IPS-18c (cell line): Measurements from ENCODE around the gene SEMA3F.

ENCODE experiments used
- H3K4me3 ChIP-seq: 2 replicates; pipeline ENCODE4 v1.7.0; 2013; ENCODE audit warnings: low read depth, mild to moderate bottlenecking, low read length, moderate library complexity; ENCODE audit not compliant: insufficient read depth
- H3K9me3 ChIP-seq: one replicate; pipeline ENCODE4 v1.6.1; 2013; ENCODE audit warnings: mild to moderate bottlenecking, low read length, moderate library complexity; ENCODE audit not compliant: control insufficient read depth, insufficient read depth

SEMA3F gene

GRCh38 chr3:50126287-50127211 is 28.6 kb upstream of the SEMA3F start:
- Histone ChIP-seq H3K9me3 (no peaks in the 10 kb centered on the region), H3K4me3 (no peak overlapping the region)

- Histone ChIP-seq H3K9me3 (no peaks in the 10 kb centered on the region), H3K4me3 (no peak overlapping the region)
These were observed 27.9 kb upstream of the SEMA3F start for GRCh38 chr3:50127251-50127691.

DNA sequence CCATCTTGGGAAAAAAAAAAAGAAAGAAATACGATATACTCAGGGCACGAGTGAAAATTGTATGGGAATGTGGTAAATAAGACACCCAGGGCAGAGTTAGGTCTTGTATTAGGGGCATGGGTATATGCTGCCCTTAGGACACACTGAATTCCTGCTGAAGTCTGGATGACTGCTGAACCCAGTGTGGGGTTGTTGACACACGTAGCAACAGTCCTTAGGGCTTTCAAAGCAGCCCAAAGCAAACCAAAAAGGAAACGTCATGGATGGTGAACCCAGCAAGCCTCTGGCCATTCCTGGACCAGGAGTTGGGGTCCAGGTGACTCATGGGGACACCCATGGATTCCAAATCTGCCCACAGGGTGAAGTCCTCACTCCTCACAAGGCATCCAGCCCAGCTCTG is 27.1 kb upstream of the SEMA3F start:
- H3K9me3 ChIP-seq: no peaks in the 10 kb centered on the region
- no peak overlapping the region for H3K4me3 ChIP-seq

GRCh38 chr3:50130436-50130835 is 24.7 kb upstream of the SEMA3F start:
- Histone ChIP-seq H3K4me3 (no peak overlapping the region), H3K9me3 (no peaks in the 10 kb centered on the region)

GRCh38 chr3:50132421-50133282 is 22.5 kb upstream of the SEMA3F start:
- no peak overlapping the region for H3K4me3 ChIP-seq
- no peaks in the 10 kb centered on the region for H3K9me3 ChIP-seq

- no peaks in the 10 kb centered on the region for H3K9me3 ChIP-seq
- H3K4me3 ChIP-seq: no peak overlapping the region
These were observed 21.9 kb upstream of the SEMA3F start for GRCh38 chr3:50133283-50133615.

GRCh38 chr3:50134367-50134766 is 20.8 kb upstream of the SEMA3F start:
- Histone ChIP-seq H3K9me3 (no peaks in the 10 kb centered on the region), H3K4me3 (no peak overlapping the region)

GRCh38 chr3:50135964-50136363 is 19.2 kb upstream of the SEMA3F start:
- Histone ChIP-seq H3K9me3 (no peaks in the 10 kb centered on the region), H3K4me3 (no peak overlapping the region)

GRCh38 chr3:50136714-50137405 is 18.3 kb upstream of the SEMA3F start:
- Histone ChIP-seq H3K4me3 (no peak overlapping the region), H3K9me3 (no peaks in the 10 kb centered on the region)

GRCh38 chr3:50137531-50137930 is 17.6 kb upstream of the SEMA3F start:
- Histone ChIP-seq H3K4me3 (no peak overlapping the region), H3K9me3 (no peaks in the 10 kb centered on the region)

DNA sequence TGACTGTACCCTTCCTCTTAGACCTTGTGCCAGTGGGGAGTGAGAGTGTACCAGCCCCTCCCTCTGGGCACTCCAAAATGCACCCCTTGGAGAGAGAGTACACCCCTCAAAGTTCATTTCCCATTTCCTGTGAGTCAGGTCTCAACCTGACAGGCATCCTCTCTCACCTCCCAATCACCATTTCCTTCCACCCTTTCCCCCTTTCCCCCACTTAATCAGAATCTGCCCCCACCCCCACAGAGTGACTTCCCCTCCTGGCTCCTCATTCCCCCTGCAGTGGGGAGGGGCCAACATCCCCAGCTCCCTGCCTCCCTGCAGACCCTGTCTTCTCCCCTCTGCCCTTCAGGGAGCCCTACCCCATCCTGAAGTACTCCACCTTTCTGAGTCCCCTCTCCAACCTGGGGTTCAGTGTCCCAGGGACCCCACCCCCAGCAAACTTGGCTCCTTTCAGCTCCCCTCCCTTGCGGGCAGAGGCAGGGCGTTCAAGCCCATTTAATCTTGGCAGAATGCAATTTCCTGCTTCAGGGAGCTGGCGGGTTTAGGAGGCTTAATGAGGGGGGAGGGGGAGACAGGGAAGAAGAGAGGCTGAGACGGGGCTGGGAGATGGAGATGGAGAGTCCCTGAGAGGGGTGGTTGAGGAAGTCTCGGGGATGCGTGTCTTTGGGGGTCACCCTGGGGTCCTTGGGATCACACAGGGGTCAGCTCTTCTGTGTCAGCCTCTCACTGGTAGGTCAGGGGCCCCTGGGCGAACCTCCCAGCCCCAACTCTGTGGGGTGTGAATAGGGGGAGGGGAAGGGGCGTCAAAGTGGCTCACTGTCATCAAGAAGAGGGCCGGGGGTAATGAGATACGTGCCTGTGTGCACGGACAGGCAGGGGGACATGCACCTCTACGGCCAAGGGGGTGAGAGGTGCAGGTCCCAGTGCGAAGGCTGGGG is 16.6 kb upstream of the SEMA3F start:
- H3K9me3 ChIP-seq: no peaks in the 10 kb centered on the region

GRCh38 chr3:50139308-50139707 is 15.8 kb upstream of the SEMA3F start:
- Histone ChIP-seq H3K9me3 (no peaks in the 10 kb centered on the region), H3K4me3 (no peak overlapping the region)

More for the DNA sequence above, 16.6 kb upstream of the SEMA3F start:
- H3K4me3 ChIP-seq: no peak overlapping the region

DNA sequence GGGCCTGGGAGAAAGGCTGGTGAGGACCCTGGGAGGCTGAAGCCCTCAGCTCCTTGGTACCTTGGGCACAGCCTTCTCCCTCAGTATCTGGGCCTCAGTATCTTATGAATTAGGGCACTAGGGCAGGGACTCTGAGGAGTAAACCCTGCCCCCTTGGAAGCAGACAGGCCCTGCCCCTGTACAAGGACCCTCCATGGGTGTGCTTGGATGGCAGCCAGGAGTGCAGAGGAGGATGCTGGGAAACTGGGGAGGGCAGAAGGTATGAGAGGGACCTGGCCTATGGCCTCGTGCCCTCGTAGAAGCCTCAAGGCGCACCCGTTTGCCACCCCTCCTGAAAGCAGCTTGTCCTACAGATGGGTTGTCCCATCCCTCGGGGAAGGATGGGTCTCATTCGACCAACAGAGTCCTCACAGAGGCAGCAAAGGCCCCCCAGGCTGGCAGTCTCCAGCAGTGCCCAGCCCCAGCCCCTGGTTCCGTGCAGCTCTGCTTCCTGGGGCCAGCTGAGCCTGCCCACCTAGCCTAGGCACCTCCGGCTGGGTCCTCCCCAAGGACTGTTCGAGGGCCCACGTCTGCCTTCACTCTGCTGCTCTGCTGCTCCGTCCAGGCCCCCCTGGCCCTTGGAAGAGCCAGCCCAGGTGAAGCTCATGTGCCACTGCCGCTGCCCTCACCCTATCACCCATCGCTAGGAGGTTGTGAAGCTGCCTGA is 15.3 kb upstream of the SEMA3F start:
- H3K9me3 ChIP-seq: no peaks in the 10 kb centered on the region
- no peak overlapping the region; the same call in 1 of the 2 replicates for H3K4me3 ChIP-seq

DNA sequence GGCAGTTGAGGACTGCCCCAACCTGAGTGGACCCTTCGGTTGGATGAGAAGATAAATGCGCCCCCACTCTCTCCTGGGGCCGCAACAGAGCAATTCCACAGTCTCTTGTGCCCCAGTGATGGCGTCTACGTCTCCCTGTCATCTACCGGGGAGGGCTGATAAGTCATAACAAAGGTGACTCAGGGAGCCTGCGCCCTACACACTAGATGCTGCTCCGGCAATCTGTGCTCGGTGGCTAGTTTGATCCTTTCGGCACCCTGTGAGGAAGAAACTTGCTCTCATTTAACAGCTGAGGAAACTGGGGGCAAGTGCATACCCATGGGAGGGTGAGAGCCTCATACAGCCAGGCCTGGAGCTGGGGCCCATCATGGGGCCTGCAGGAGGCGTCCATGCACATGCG is 14.1 kb upstream of the SEMA3F start:
- no peak overlapping the region for H3K4me3 ChIP-seq
- no peaks in the 10 kb centered on the region for H3K9me3 ChIP-seq

DNA sequence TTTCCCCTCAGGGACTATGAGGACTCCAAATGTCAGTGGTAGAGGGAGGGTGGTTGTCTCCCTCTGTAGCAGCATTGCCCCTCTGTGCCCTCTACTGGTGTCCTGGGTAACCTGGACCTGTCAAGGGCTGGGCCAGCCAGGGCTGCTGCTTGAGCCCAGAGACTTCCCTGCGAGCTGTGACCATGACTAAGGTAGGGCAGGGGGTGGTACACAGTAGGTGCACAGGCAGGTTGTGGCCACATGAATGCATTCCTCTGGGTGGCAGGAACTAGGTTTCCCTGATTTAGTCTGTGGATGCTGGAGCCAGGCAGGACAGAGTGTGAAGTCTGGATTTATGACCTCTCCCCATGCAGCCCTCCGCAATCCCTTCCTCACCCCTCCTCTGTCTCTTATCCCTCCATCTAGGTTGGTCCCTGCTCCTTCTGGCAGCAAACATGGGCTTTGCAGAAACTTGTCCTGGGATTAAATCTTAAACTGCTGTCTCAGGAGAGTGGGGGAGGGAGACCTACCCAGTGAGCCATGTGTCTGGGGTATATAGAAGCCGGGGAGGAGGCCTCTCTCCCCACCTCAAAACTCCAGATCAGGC is 8.7 kb upstream of the SEMA3F start:
- H3K9me3 ChIP-seq: no peaks in the 10 kb centered on the region
- H3K4me3 ChIP-seq: no peak overlapping the region

GRCh38 chr3:50147016-50147415 is 8.1 kb upstream of the SEMA3F start:
- no peaks in the 10 kb centered on the region for H3K9me3 ChIP-seq

More at GRCh38 chr3:50147016-50147415, 8.1 kb upstream of the SEMA3F start:
- H3K4me3 ChIP-seq: no peak overlapping the region
